Liver (tissue), 3 donors: ENCODE results near the gene PARD3B.

Experiments
- EGR1 ChIP-seq, 2 donors: IDR thresholded peaks; 2 replicates each; pipeline ENCODE4 v1.6.1; 2016 to 2018; ENCODE audit warnings: antibody characterized with exemption in 2 of 2, low read depth in 2 of 2
- FOXA1 ChIP-seq: IDR thresholded peaks from 2 replicates; pipeline ENCODE4 v1.6.1; 2016; ENCODE audit warnings: antibody characterized with exemption
- HNF4G ChIP-seq: IDR thresholded peaks from 2 replicates; pipeline ENCODE4 v1.6.1; 2016; ENCODE audit warnings: antibody characterized with exemption
- JUND ChIP-seq, 2 donors: IDR thresholded peaks; 2 replicates each; pipeline ENCODE4 v1.6.1; 2016; ENCODE audit warnings: antibody characterized with exemption in 2 of 2
- RXRA ChIP-seq, 2 donors: IDR thresholded peaks; 2 replicates each; pipeline ENCODE4 v1.6.1; 2017 to 2018; ENCODE audit warnings: antibody characterized with exemption in 2 of 2, mild to moderate bottlenecking in 1 of 2
- SP1 ChIP-seq: IDR thresholded peaks from 2 replicates; pipeline ENCODE4 v1.6.1; 2018; ENCODE audit warnings: antibody characterized with exemption, mild to moderate bottlenecking
- TAF1 ChIP-seq: conservative IDR thresholded peaks from 2 replicates; pipeline ENCODE4 v1.6.1; 2016; ENCODE audit warnings: antibody characterized with exemption, mild to moderate bottlenecking
- TF ChIP-seq, protein P1 (sequence below): IDR thresholded peaks from 2 replicates; pipeline ENCODE4 v1.6.1; 2016; ENCODE audit warnings: antibody characterized with exemption
- TF ChIP-seq, protein P2 (sequence below): fragments of 150-350 bp; IDR thresholded peaks from 2 replicates; pipeline ENCODE4 v1.5.1; 2017; ENCODE audit warnings: improper control_type of control experiment, low read depth, low read length; ENCODE audit not compliant: missing input control
- TF ChIP-seq, protein P3 (sequence below): IDR thresholded peaks from 2 replicates; pipeline ENCODE4 v1.6.1; 2016; ENCODE audit warnings: antibody characterized with exemption, mild to moderate bottlenecking
- donor health status: healthy.
- donor health status: healthy.

DNA sequence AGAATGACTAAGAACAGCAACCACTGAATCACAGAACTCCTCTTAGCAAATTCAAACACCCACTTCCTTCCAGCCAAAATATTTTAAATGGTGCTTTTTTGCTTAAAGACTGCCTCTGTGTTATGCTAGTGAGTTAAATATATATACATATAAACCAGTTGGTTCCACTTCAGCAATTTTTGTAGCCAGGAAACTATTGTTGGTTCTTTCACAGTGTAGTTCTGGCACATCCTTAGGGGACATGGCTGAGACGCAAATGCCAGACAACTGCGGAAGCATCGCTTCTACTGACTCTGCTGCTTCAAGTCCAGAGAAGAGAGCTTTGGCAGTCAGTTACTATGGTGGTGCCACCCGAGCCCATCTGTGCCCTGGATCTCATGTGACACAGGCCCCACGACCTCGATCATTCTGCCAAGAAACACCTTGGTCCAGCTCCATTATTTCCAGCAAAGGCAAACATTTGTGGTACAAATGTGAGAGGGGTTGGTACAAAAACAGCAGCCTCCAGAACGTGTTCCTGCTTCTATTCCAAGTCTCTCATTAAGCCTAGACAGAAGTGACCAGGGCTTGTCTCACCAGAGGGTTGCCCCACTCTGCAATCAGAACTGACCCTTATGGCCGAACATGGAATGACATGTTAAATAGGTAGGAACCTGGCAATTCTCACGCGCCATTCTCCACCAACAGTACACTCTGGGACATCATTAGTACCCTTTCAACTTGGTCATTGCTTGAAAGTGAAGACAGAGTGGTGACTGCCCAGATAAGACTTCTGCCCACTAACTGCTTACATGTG lies 1019.3 kb downstream of the PARD3B start:
- TF ChIP-seq RXRA (IDR thresholded peaks at IDR 0.05): no peak
- TF ChIP-seq FOXA1: no peak
- TF ChIP-seq TAF1: no peak
- TF ChIP-seq, protein P1, sequence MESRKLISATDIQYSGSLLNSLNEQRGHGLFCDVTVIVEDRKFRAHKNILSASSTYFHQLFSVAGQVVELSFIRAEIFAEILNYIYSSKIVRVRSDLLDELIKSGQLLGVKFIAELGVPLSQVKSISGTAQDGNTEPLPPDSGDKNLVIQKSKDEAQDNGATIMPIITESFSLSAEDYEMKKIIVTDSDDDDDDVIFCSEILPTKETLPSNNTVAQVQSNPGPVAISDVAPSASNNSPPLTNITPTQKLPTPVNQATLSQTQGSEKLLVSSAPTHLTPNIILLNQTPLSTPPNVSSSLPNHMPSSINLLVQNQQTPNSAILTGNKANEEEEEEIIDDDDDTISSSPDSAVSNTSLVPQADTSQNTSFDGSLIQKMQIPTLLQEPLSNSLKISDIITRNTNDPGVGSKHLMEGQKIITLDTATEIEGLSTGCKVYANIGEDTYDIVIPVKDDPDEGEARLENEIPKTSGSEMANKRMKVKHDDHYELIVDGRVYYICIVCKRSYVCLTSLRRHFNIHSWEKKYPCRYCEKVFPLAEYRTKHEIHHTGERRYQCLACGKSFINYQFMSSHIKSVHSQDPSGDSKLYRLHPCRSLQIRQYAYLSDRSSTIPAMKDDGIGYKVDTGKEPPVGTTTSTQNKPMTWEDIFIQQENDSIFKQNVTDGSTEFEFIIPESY: no peak
- TF ChIP-seq, protein P2, sequence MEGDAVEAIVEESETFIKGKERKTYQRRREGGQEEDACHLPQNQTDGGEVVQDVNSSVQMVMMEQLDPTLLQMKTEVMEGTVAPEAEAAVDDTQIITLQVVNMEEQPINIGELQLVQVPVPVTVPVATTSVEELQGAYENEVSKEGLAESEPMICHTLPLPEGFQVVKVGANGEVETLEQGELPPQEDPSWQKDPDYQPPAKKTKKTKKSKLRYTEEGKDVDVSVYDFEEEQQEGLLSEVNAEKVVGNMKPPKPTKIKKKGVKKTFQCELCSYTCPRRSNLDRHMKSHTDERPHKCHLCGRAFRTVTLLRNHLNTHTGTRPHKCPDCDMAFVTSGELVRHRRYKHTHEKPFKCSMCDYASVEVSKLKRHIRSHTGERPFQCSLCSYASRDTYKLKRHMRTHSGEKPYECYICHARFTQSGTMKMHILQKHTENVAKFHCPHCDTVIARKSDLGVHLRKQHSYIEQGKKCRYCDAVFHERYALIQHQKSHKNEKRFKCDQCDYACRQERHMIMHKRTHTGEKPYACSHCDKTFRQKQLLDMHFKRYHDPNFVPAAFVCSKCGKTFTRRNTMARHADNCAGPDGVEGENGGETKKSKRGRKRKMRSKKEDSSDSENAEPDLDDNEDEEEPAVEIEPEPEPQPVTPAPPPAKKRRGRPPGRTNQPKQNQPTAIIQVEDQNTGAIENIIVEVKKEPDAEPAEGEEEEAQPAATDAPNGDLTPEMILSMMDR: no peak
- TF ChIP-seq, protein P3, sequence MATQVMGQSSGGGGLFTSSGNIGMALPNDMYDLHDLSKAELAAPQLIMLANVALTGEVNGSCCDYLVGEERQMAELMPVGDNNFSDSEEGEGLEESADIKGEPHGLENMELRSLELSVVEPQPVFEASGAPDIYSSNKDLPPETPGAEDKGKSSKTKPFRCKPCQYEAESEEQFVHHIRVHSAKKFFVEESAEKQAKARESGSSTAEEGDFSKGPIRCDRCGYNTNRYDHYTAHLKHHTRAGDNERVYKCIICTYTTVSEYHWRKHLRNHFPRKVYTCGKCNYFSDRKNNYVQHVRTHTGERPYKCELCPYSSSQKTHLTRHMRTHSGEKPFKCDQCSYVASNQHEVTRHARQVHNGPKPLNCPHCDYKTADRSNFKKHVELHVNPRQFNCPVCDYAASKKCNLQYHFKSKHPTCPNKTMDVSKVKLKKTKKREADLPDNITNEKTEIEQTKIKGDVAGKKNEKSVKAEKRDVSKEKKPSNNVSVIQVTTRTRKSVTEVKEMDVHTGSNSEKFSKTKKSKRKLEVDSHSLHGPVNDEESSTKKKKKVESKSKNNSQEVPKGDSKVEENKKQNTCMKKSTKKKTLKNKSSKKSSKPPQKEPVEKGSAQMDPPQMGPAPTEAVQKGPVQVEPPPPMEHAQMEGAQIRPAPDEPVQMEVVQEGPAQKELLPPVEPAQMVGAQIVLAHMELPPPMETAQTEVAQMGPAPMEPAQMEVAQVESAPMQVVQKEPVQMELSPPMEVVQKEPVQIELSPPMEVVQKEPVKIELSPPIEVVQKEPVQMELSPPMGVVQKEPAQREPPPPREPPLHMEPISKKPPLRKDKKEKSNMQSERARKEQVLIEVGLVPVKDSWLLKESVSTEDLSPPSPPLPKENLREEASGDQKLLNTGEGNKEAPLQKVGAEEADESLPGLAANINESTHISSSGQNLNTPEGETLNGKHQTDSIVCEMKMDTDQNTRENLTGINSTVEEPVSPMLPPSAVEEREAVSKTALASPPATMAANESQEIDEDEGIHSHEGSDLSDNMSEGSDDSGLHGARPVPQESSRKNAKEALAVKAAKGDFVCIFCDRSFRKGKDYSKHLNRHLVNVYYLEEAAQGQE: no peak
- no peak for TF ChIP-seq SP1
- TF ChIP-seq HNF4G: no peak
- TF ChIP-seq EGR1 (IDR thresholded peaks at IDR 0.05; ENCODE audit: low read depth in 2 of 2): no peak
- TF ChIP-seq JUND (IDR thresholded peaks at IDR 0.05): no peak
